HepG2 (cell line): ENCODE data around the gene AAMP. TPM values are rescaled to one million over a fixed set of nuclear protein-coding genes. Genes with fewer than 3 reads are reported as not detected.

ENCODE experiments used
- GMEB1 ChIP-seq: sonication (generic); formaldehyde crosslinking; IDR thresholded peaks from 2 replicates; pipeline ENCODE4 v1.5.1; 2020; ENCODE audit warnings: missing genetic modification reagents, mild to moderate bottlenecking, borderline replicate concordance
- GTF3A ChIP-seq: sonication (generic); formaldehyde crosslinking; conservative IDR thresholded peaks from 2 replicates; pipeline ENCODE4 v1.4.0; 2020; ENCODE audit warnings: mild to moderate bottlenecking, missing genetic modification reagents
- HNF4G ChIP-seq, 2 experiments: sonication (generic) in 1 of 2; formaldehyde crosslinking in 1 of 2; IDR thresholded peaks; 2 replicates each; pipeline versions ENCODE4 v1.4.0 to v1.6.1; 2011 to 2020; ENCODE audit warnings: borderline replicate concordance in 2 of 2, low read depth in 2 of 2, mild to moderate bottlenecking in 2 of 2, low read length in 1 of 2, missing genetic modification reagents in 1 of 2, moderate library complexity in 1 of 2
- PBX3 ChIP-seq: sonication (generic); formaldehyde crosslinking; IDR thresholded peaks from 2 replicates; pipeline ENCODE4 v1.8.1; 2023; ENCODE audit warnings: missing genetic modification reagents, inconsistent platforms, borderline replicate concordance
- SP1 ChIP-seq, 2 experiments: fragments of 450-650 bp in 1 of 2; sonication (generic) in 1 of 2; formaldehyde crosslinking in 1 of 2; IDR thresholded peaks; 2 replicates each; pipeline versions ENCODE4 v1.4.0 to v1.6.1; 2016 to 2020; ENCODE audit warnings: missing genetic modification reagents in 1 of 2
- TBX3 ChIP-seq: fragments of 450-650 bp; IDR thresholded peaks from 2 replicates; pipeline ENCODE4 v1.6.1; 2017; ENCODE audit warnings: antibody characterized with exemption, mild to moderate bottlenecking, inconsistent platforms, borderline replicate concordance
- ZBTB3 ChIP-seq: sonication (generic); formaldehyde crosslinking; IDR thresholded peaks from 2 replicates; pipeline ENCODE4 v1.4.0; 2020; ENCODE audit warnings: low read depth, mild to moderate bottlenecking, moderate library complexity, missing genetic modification reagents, borderline replicate concordance
- ZFP90 ChIP-seq: sonication (generic); formaldehyde crosslinking; IDR thresholded peaks from 2 replicates; pipeline ENCODE4 v1.8.0; 2022; ENCODE audit warnings: missing genetic modification reagents, mild to moderate bottlenecking, inconsistent platforms, borderline replicate concordance
- ZNF746 ChIP-seq: sonication (generic); formaldehyde crosslinking; IDR thresholded peaks from 2 replicates; pipeline ENCODE4 v1.8.0; 2022; ENCODE audit warnings: mild to moderate bottlenecking, missing genetic modification reagents
- ZNF781 ChIP-seq: sonication (generic); formaldehyde crosslinking; IDR thresholded peaks from 2 replicates; pipeline ENCODE4 v1.5.1; 2020; ENCODE audit warnings: borderline replicate concordance, mild to moderate bottlenecking, missing genetic modification reagents; ENCODE audit errors: not compliant biosample characterization
- ZSCAN21 ChIP-seq: sonication (generic); formaldehyde crosslinking; IDR thresholded peaks from 2 replicates; pipeline ENCODE4 v1.8.0; 2022; ENCODE audit warnings: mild to moderate bottlenecking, missing genetic modification reagents, moderate library complexity, borderline replicate concordance
- polyA plus RNA-seq, 8 experiments: library from polyadenylated mRNA; depleted of rRNA in 3 of 8; stranded (reverse) in 7 of 8; unstranded in 1 of 8; fragments of >200 nt; fragmentation: Illumina TruSeq in 4 of 8; extraction: Trizol in 4 of 8; gene quantifications; 2 replicates each; pipeline versions ENCODE4 v1.2.1 to v1.2.3, GENCODE V29; 2011 to 2016; ENCODE audit warnings: low read depth in 4 of 8, missing spikeins in 1 of 8, mixed read lengths in 1 of 8; ENCODE audit not compliant: insufficient read depth in 1 of 8
- total RNA-seq, 5 experiments: library from RNA; depleted of rRNA; stranded (reverse); fragments of >200 nt; fragmentation: Illumina TruSeq; extraction: Trizol; gene quantifications; 2 replicates each; pipeline ENCODE4 v1.2.3, GENCODE V29; 2016; ENCODE audit warnings: low read depth in 1 of 5
- TF ChIP-seq, protein P1 (sequence below): sonication (generic); formaldehyde crosslinking; IDR thresholded peaks from 2 replicates; pipeline ENCODE4 v1.4.0; 2020; ENCODE audit warnings: missing genetic modification reagents
- TF ChIP-seq, protein P2 (sequence below): sonication (generic); formaldehyde crosslinking; IDR thresholded peaks from 2 replicates; pipeline ENCODE4 v1.9.0; 2021; ENCODE audit warnings: missing genetic modification reagents, borderline replicate concordance
- TF ChIP-seq, protein P3 (sequence below): sonication (generic); formaldehyde crosslinking; IDR thresholded peaks from 2 replicates; pipeline ENCODE4 v1.8.1; 2023; ENCODE audit warnings: missing genetic modification reagents, mild to moderate bottlenecking, borderline replicate concordance
- TF ChIP-seq, protein P4 (sequence below): sonication (generic); formaldehyde crosslinking; IDR thresholded peaks from 2 replicates; pipeline ENCODE4 v1.4.0; 2020; ENCODE audit warnings: missing genetic modification reagents

Gene AAMP
- total and polyA plus RNA-seq, 2 of the 13 experiments (the other 11 are each of a cell fraction or from before 2014, with no cell fraction given): 110 to 186 TPM

- no peak for TF ChIP-seq SP1 (IDR thresholded peaks at IDR 0.05)
- TF ChIP-seq SP1 (CRISPR knock-in tag; IDR thresholded peaks at IDR 0.05): no peak
- no peak for TF ChIP-seq GMEB1
- TF ChIP-seq, protein P1, sequence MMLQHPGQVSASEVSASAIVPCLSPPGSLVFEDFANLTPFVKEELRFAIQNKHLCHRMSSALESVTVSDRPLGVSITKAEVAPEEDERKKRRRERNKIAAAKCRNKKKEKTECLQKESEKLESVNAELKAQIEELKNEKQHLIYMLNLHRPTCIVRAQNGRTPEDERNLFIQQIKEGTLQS (CRISPR knock-in tag): no peak
- TF ChIP-seq GTF3A (CRISPR knock-in tag): no peak
- TF ChIP-seq, protein P2, sequence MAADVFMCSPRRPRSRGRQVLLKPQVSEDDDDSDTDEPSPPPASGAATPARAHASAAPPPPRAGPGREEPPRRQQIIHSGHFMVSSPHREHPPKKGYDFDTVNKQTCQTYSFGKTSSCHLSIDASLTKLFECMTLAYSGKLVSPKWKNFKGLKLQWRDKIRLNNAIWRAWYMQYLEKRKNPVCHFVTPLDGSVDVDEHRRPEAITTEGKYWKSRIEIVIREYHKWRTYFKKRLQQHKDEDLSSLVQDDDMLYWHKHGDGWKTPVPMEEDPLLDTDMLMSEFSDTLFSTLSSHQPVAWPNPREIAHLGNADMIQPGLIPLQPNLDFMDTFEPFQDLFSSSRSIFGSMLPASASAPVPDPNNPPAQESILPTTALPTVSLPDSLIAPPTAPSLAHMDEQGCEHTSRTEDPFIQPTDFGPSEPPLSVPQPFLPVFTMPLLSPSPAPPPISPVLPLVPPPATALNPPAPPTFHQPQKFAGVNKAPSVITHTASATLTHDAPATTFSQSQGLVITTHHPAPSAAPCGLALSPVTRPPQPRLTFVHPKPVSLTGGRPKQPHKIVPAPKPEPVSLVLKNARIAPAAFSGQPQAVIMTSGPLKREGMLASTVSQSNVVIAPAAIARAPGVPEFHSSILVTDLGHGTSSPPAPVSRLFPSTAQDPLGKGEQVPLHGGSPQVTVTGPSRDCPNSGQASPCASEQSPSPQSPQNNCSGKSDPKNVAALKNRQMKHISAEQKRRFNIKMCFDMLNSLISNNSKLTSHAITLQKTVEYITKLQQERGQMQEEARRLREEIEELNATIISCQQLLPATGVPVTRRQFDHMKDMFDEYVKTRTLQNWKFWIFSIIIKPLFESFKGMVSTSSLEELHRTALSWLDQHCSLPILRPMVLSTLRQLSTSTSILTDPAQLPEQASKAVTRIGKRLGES (CRISPR knock-in tag): 0 out of 2 replicates have a peak, but pooled peaks have one; percentile 19
- no peak for TF ChIP-seq ZBTB3 (CRISPR knock-in tag)
- no peak for TF ChIP-seq ZFP90 (CRISPR knock-in tag)
- TF ChIP-seq TBX3: no peak
- TF ChIP-seq ZNF746 (CRISPR knock-in tag): peak; percentile 80; the same call in 1 of the 2 replicates
- 0 out of 2 replicates have a peak, but pooled peaks have one; percentile 10 for TF ChIP-seq HNF4G (IDR thresholded peaks at IDR 0.05; ENCODE audit: borderline replicate concordance, low read depth, low read length)
- TF ChIP-seq HNF4G (CRISPR knock-in tag; IDR thresholded peaks at IDR 0.05; ENCODE audit: borderline replicate concordance, low read depth): peak; percentile 47; the same call in 1 of the 2 replicates
- TF ChIP-seq ZSCAN21 (CRISPR knock-in tag): peak; percentile 49; the same call in 1 of the 2 replicates
- TF ChIP-seq, protein P3, sequence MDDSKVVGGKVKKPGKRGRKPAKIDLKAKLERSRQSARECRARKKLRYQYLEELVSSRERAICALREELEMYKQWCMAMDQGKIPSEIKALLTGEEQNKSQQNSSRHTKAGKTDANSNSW (CRISPR knock-in tag): no peak
- TF ChIP-seq PBX3 (CRISPR knock-in tag): no peak
- TF ChIP-seq, protein P4, sequence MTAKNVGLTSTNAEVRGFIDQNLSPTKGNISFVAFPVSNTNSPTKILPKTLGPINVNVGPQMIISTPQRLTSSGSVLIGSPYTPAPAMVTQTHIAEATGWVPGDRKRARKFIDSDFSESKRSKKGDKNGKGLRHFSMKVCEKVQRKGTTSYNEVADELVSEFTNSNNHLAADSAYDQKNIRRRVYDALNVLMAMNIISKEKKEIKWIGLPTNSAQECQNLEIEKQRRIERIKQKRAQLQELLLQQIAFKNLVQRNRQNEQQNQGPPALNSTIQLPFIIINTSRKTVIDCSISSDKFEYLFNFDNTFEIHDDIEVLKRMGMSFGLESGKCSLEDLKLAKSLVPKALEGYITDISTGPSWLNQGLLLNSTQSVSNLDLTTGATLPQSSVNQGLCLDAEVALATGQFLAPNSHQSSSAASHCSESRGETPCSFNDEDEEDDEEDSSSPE (CRISPR knock-in tag): 0 out of 2 replicates have a peak, but pooled peaks have one; percentile 14
- TF ChIP-seq ZNF781 (CRISPR knock-in tag): peak; percentile 58
These were observed 52.3 kb downstream of the AAMP start (continued) for GRCh38 chr2:218217360-218218267.
